Neuronal stem cell (in vitro differentiated cells): ENCODE data around the gene WFDC8.

Source experiments
- DNase-seq: peaks from one replicate; pipeline ENCODE4 v3.0.0-alpha.2; 2013; ENCODE audit warnings: low spot score
- H2AFZ ChIP-seq: one replicate; pipeline ENCODE4 v1.6.1; 2013; ENCODE audit warnings: mild to moderate bottlenecking, low read length, inconsistent platforms
- H2AK5ac ChIP-seq: 2 replicates; pipeline ENCODE4 v1.6.1; 2013; ENCODE audit warnings: low read depth, mild to moderate bottlenecking, inconsistent platforms, low read length, moderate library complexity, mixed read lengths
- H2BK120ac ChIP-seq: 2 replicates; pipeline ENCODE4 v1.6.1; 2013; ENCODE audit warnings: low read depth, mild to moderate bottlenecking, inconsistent platforms, low read length, moderate library complexity, mixed read lengths
- H2BK12ac ChIP-seq: one replicate; pipeline ENCODE4 v1.6.1; 2013; ENCODE audit warnings: low read length, inconsistent platforms
- H2BK15ac ChIP-seq: 2 replicates; pipeline ENCODE4 v1.6.1; 2013; ENCODE audit warnings: mild to moderate bottlenecking, low read length, inconsistent platforms, mixed read lengths
- H2BK5ac ChIP-seq: one replicate; pipeline ENCODE4 v1.6.1; 2013; ENCODE audit warnings: inconsistent platforms, mild to moderate bottlenecking, low read length, moderate library complexity
- H3K14ac ChIP-seq: one replicate; pipeline ENCODE4 v1.6.1; 2013; ENCODE audit warnings: low read length, inconsistent platforms
- H3K18ac ChIP-seq: 2 replicates; pipeline ENCODE4 v1.6.1; 2013; ENCODE audit warnings: low read length, inconsistent platforms
- H3K23ac ChIP-seq: 2 replicates; pipeline ENCODE4 v1.6.1; 2013; ENCODE audit warnings: low read depth, mild to moderate bottlenecking, mixed read lengths, low read length, inconsistent platforms; ENCODE audit not compliant: poor library complexity
- H3K27ac ChIP-seq: replicated peaks from 3 replicates; pipeline ENCODE4 v1.5.1; 2013; ENCODE audit warnings: low read length, inconsistent platforms
- H3K27me3 ChIP-seq, 3 experiments: 2 replicates each; pipeline ENCODE4 v1.6.1; 2013; ENCODE audit warnings: low read length in 3 of 3, mild to moderate bottlenecking in 2 of 3, inconsistent platforms in 1 of 3, low read depth in 1 of 3, mixed read lengths in 1 of 3, moderate library complexity in 1 of 3; ENCODE audit not compliant: control insufficient read depth in 3 of 3, insufficient read depth in 3 of 3
- H3K36me3 ChIP-seq, 2 donors: replicated peaks in 1 of 2; 2 replicates each; pipeline ENCODE4 v1.6.1; 2013; ENCODE audit warnings: low read length in 2 of 2; ENCODE audit not compliant: control insufficient read depth in 2 of 2, insufficient read depth in 2 of 2
- H3K4ac ChIP-seq: 2 replicates; pipeline ENCODE4 v1.6.1; 2013; ENCODE audit warnings: inconsistent platforms, mild to moderate bottlenecking, low read length, moderate library complexity
- H3K4me1 ChIP-seq, 2 donors: 1 replicate in 1 of 2; 2 replicates in 1 of 2; pipeline ENCODE4 v1.6.1; 2013; ENCODE audit warnings: low read length in 2 of 2, low read depth in 1 of 2; ENCODE audit not compliant: control insufficient read depth in 2 of 2, insufficient read depth in 1 of 2
- H3K4me2 ChIP-seq: one replicate; pipeline ENCODE4 v1.6.1; 2013; ENCODE audit warnings: mild to moderate bottlenecking, low read length, inconsistent platforms; ENCODE audit not compliant: insufficient read depth, poor library complexity, severe bottlenecking
- H3K4me3 ChIP-seq, 2 donors: 2 replicates each; pipeline ENCODE4 v1.5.1; 2013; ENCODE audit warnings: low read length in 2 of 2, mild to moderate bottlenecking in 2 of 2, inconsistent platforms in 1 of 2, moderate library complexity in 1 of 2
- H3K79me1 ChIP-seq: one replicate; pipeline ENCODE4 v1.6.1; 2013; ENCODE audit warnings: low read depth, mild to moderate bottlenecking, inconsistent platforms, low read length, moderate library complexity
- H3K9ac ChIP-seq: one replicate; pipeline ENCODE4 v1.6.1; 2013; ENCODE audit warnings: mild to moderate bottlenecking, low read depth, low read length, inconsistent platforms; ENCODE audit not compliant: poor library complexity
- H3K9me3 ChIP-seq, 2 donors: replicated peaks in 1 of 2; 2 replicates each; pipeline versions ENCODE3 to v1.6.1; 2013; ENCODE audit warnings: low read length in 2 of 2, mild to moderate bottlenecking in 2 of 2, inconsistent platforms in 1 of 2, low read depth in 1 of 2, mixed read lengths in 1 of 2, moderate library complexity in 1 of 2; ENCODE audit not compliant: control insufficient read depth in 2 of 2, insufficient read depth in 1 of 2
- H4K8ac ChIP-seq: one replicate; pipeline ENCODE4 v1.6.1; 2013; ENCODE audit warnings: low read depth, mild to moderate bottlenecking, inconsistent platforms, low read length, moderate library complexity
- H4K91ac ChIP-seq: one replicate; pipeline ENCODE4 v1.6.1; 2013; ENCODE audit warnings: low read length, low read depth, mild to moderate bottlenecking, inconsistent platforms; ENCODE audit not compliant: poor library complexity
- WGBS, 2 donors: extraction: QIAGEN DNeasy Blood & Tissue Kit; methylation state at CpG; one replicate each; pipeline ENCODE4 v1.1.7; 2013; ENCODE audit warnings: missing lambda C conversion rate in 2 of 2, mixed read lengths in 1 of 2; ENCODE audit not compliant: insufficient read length in 2 of 2, insufficient replicate concordance in 1 of 2; ENCODE audit errors: extremely low coverage in 2 of 2; 5-methylcytosine and 5-hydroxymethylcytosine counted together

Gene WFDC8

DNA sequence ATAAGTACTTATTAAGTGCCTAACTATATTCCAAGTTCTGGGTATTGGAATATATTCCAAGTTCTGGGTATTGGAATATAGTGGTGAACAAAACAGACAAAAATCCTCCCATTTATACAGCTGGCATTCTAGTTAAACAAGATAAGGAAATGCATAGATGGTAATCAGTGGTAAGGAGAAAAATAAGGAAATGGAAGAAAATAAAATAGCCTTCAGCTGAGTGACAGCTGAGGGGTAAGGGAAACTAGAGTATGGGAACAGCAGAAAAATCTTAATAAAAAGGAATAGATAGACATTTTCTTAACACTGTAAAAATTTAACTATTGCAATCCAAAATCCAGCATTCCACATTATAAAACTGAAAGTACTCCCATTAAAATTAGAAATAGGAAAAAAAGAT, 33.2 kb upstream of the WFDC8 start:
- H3K9ac ChIP-seq: no peak overlapping the region
- no peak overlapping the region for H4K8ac ChIP-seq
- no peak overlapping the region for H3K18ac ChIP-seq
- peaks cover 0 to 2% of the 10 kb centered on the region in 2 donors for H3K4me1 ChIP-seq
- no peak overlapping the region for H3K27ac ChIP-seq
- no peaks in the 10 kb centered on the region for H3K79me1 ChIP-seq
- H2AK5ac ChIP-seq: no peak overlapping the region
- H3K36me3 ChIP-seq: no peaks in the 10 kb centered on the region
- H2BK15ac ChIP-seq: no peak overlapping the region
- H3K4me3 ChIP-seq: no peak overlapping the region
- H2BK5ac ChIP-seq: no peak overlapping the region
- no peak overlapping the region for H2BK12ac ChIP-seq
- H2BK120ac ChIP-seq: no peak overlapping the region
- H3K4me2 ChIP-seq: no peak overlapping the region
- H3K27me3 ChIP-seq: no peaks in the 10 kb centered on the region
- no peak for DNase-seq
- peaks cover 0 to 2% of the 10 kb centered on the region in 2 donors for H3K9me3 ChIP-seq
- H3K23ac ChIP-seq: no peak overlapping the region
- H3K4ac ChIP-seq: no peak overlapping the region
- H2AFZ ChIP-seq: no peak overlapping the region
- H3K14ac ChIP-seq: no peak overlapping the region
- no peak overlapping the region for H4K91ac ChIP-seq

DNA sequence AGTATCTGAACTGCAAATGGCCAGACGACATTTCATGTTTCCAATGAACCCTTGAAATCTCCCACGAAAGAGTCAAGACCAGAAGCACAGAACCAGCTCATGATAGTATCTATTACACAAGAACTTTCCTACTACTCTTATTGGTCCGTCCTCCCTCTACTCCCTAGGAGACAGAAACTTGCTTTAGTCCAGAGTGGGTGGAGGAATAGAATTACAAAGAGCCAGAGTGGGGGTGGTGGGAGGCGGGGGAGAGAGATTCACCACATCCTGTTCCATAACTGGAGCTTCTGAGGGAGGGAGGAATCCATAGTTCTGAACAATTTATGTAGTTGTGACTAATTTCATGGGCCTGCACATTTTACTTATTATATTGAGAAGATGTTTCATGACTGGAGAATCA, 32.0 kb upstream of the WFDC8 start:
- no peaks in the 10 kb centered on the region for H3K27me3 ChIP-seq
- no peak overlapping the region for H3K4me3 ChIP-seq
- no CpG with 5 or more reads among the region's 4 CpGs for WGBS, 2 donors
- H3K4me2 ChIP-seq: no peak overlapping the region
- peak overlapping the region; percentile 23 for H2AFZ ChIP-seq
- H4K91ac ChIP-seq: no peak overlapping the region
- H3K14ac ChIP-seq: no peak overlapping the region
- no peak overlapping the region for H3K4ac ChIP-seq
- H3K9ac ChIP-seq: no peak overlapping the region
- H3K18ac ChIP-seq: no peak overlapping the region
- H3K79me1 ChIP-seq: no peaks in the 10 kb centered on the region
- no peak for DNase-seq
- H2BK15ac ChIP-seq: no peak overlapping the region
- H2AK5ac ChIP-seq: no peak overlapping the region
- no peak overlapping the region for H4K8ac ChIP-seq
- H3K4me1 ChIP-seq: peaks cover 0 to 2% of the 10 kb centered on the region in 2 donors
- no peak overlapping the region for H2BK5ac ChIP-seq
- peaks cover 0 to 2% of the 10 kb centered on the region in 2 donors for H3K9me3 ChIP-seq
- H2BK12ac ChIP-seq: no peak overlapping the region
- no peak overlapping the region for H2BK120ac ChIP-seq
- no peak overlapping the region for H3K23ac ChIP-seq
- H3K27ac ChIP-seq: no peak overlapping the region
- H3K36me3 ChIP-seq: no peaks in the 10 kb centered on the region

DNA sequence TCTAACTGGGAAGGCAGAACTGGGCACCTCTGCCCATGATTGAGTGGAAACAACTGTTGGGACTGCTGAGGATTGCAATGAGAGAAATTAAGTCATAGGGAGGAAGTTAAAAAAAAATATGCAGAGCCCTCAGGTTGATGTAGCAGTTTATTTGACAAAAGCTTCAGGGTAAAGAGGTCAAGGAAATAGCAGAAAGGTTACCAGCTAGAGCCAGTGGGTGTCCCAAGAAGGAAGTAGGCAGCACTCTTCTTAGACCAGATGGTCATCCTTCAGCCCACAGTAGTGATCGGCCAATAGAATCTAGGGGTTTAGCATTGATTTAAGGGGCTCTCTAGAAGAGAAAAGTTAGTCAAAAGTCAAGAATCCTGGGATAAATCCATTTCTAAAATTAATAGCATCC, 28.7 kb upstream of the WFDC8 start:
- H4K91ac ChIP-seq: no peak overlapping the region
- H3K9ac ChIP-seq: no peak overlapping the region
- H2BK120ac ChIP-seq: no peak overlapping the region
- H3K18ac ChIP-seq: no peak overlapping the region
- H3K4me2 ChIP-seq: no peak overlapping the region
- no peak overlapping the region for H3K4me3 ChIP-seq
- no peak overlapping the region for H2BK5ac ChIP-seq
- no peak overlapping the region for H2BK15ac ChIP-seq
- H3K9me3 ChIP-seq: no peaks in the 10 kb centered on the region
- no peak overlapping the region for H3K4ac ChIP-seq
- no peak overlapping the region for H4K8ac ChIP-seq
- no peaks in the 10 kb centered on the region for H3K27me3 ChIP-seq
- peaks cover 0 to 2% of the 10 kb centered on the region in 2 donors for H3K4me1 ChIP-seq
- H3K79me1 ChIP-seq: no peaks in the 10 kb centered on the region
- no CpG with 5 or more reads among the region's 1 CpG for WGBS, 2 donors
- no peak overlapping the region for H3K27ac ChIP-seq
- no peak overlapping the region for H2AFZ ChIP-seq
- no peak for DNase-seq
- H3K36me3 ChIP-seq: no peaks in the 10 kb centered on the region
- H3K14ac ChIP-seq: no peak overlapping the region
- H3K23ac ChIP-seq: no peak overlapping the region
- no peak overlapping the region for H2AK5ac ChIP-seq
- no peak overlapping the region for H2BK12ac ChIP-seq

DNA sequence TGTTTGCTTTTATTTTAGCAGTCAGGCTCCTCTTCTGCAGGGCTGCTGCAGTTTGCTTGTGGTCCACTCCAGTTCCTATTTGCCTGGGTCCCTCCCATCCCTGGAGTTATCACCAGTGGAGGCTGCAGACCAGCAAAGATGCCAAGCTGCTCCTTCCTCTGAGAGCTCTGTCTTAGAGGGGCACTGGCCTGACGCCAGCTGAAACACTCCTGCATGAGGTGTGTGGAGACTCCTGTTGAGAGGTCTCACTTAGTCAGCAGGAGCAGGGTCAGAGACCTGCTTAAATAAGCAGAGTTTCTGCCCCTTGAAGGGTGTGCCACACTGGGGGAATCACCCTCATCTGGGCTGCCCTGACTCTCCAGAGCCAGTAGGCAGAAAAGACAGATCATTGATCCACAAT, 16.2 kb upstream of the WFDC8 start:
- Histone ChIP-seq H2BK15ac (no peak overlapping the region), H2AK5ac (no peak overlapping the region), H3K14ac (no peak overlapping the region), H3K27me3 (peaks cover 0 to 2% (median 0%) of the 10 kb centered on the region in 3 experiments), H3K27ac (no peak overlapping the region), H3K79me1 (no peaks in the 10 kb centered on the region), H2AFZ (no peak overlapping the region), H3K9ac (no peak overlapping the region), H2BK12ac (no peak overlapping the region), H3K36me3 (no peaks in the 10 kb centered on the region), H3K4me2 (no peak overlapping the region), H3K4me3 (no peak overlapping the region), H2BK5ac (no peak overlapping the region), H3K18ac (no peak overlapping the region), H3K4me1 (no peaks in the 10 kb centered on the region), H3K9me3 (no peaks in the 10 kb centered on the region), H4K8ac (no peak overlapping the region), H2BK120ac (no peak overlapping the region), H3K23ac (no peak overlapping the region), H4K91ac (no peak overlapping the region), H3K4ac (no peak overlapping the region)
- WGBS, 2 donors: no CpG with 5 or more reads among the region's 1 CpG
- no peak for DNase-seq
